K562 (cell line): ENCODE results near the gene MFN1. TPM values are rescaled to one million over a fixed set of nuclear protein-coding genes. Genes with fewer than 3 reads are reported as not detected.

Experiments
- ARID3A ChIP-seq: IDR thresholded peaks from 2 replicates; pipeline ENCODE4 v1.6.1; 2012; ENCODE audit warnings: low read depth, low read length, improper control_type of control experiment, borderline replicate concordance
- ATF2 ChIP-seq: sonication (generic); formaldehyde crosslinking; IDR thresholded peaks from 2 replicates; pipeline ENCODE4 v1.8.1; 2022; ENCODE audit warnings: missing genetic modification reagents
- BMI1 ChIP-seq: fragments of 150-350 bp; IDR thresholded peaks from 2 replicates; pipeline ENCODE4 v1.6.1; 2014; ENCODE audit warnings: low read length
- CEBPG ChIP-seq, 3 experiments: fragments of 200-800 bp in 1 of 3; sonication (Bioruptor generic) in 1 of 3; sonication (generic) in 1 of 3; formaldehyde crosslinking in 1 of 3; IDR thresholded peaks in 2 of 3; conservative IDR thresholded peaks in 1 of 3; 2 replicates each; pipeline versions ENCODE4 v1.6.1 to v1.8.0; 2016 to 2022; ENCODE audit warnings: missing compliant biosample characterization in 2 of 3, missing genetic modification characterization in 2 of 3, mild to moderate bottlenecking in 1 of 3, missing genetic modification reagents in 1 of 3
- DNMT1 ChIP-seq: fragments of 450-650 bp; IDR thresholded peaks from 2 replicates; pipeline ENCODE4 v1.6.1; 2016; ENCODE audit warnings: antibody characterized with exemption, mild to moderate bottlenecking
- GATAD2A ChIP-seq: fragments of 450-650 bp; IDR thresholded peaks from 2 replicates; pipeline ENCODE4 v1.6.1; 2017
- HCFC1 ChIP-seq: IDR thresholded peaks from 2 replicates; pipeline ENCODE4 v1.6.1; 2012; ENCODE audit warnings: low read depth, low read length, improper control_type of control experiment
- HMBOX1 ChIP-seq: sonication (generic); IDR thresholded peaks from 2 replicates; pipeline ENCODE4 v1.6.1; 2016
- HOMEZ ChIP-seq: fragments of 250-450 bp; sonication (Bioruptor Pico); IDR thresholded peaks from 2 replicates; pipeline ENCODE4 v1.4.0; 2020; ENCODE audit warnings: mild to moderate bottlenecking, moderate library complexity
- NBN ChIP-seq: fragments of 450-650 bp; IDR thresholded peaks from 2 replicates; pipeline ENCODE4 v1.6.1; 2016; ENCODE audit warnings: low read depth, mild to moderate bottlenecking
- PRPF4 ChIP-seq: fragments of 200-400 bp; formaldehyde crosslinking; IDR thresholded peaks from one replicate; pipeline ENCODE4 v1.6.1; 2017; ENCODE audit warnings: low read length, low read depth, mild to moderate bottlenecking; ENCODE audit not compliant: insufficient read depth, poor library complexity, severe bottlenecking
- SIN3B ChIP-seq: fragments of 450-650 bp; IDR thresholded peaks from 2 replicates; pipeline ENCODE4 v1.6.1; 2017; ENCODE audit warnings: low read depth, mild to moderate bottlenecking, moderate library complexity
- TCFL5 ChIP-seq: fragments of 250-450 bp; sonication (Bioruptor Pico); conservative IDR thresholded peaks from 2 replicates; pipeline ENCODE4 v1.6.1; 2021; ENCODE audit warnings: mild to moderate bottlenecking, moderate library complexity, matching md5 sums
- THRA ChIP-seq: fragments of 450-650 bp; IDR thresholded peaks from 2 replicates; pipeline ENCODE4 v1.6.1; 2017; ENCODE audit warnings: mild to moderate bottlenecking, moderate library complexity
- ZNF121 ChIP-seq: sonication (generic); formaldehyde crosslinking; conservative IDR thresholded peaks from 2 replicates; pipeline ENCODE4 v1.8.0; 2022; ENCODE audit warnings: missing genetic modification reagents
- ZNF408 ChIP-seq: fragments of 250-450 bp; sonication (Bioruptor Pico); IDR thresholded peaks from 2 replicates; pipeline ENCODE4 v1.4.0; 2020; ENCODE audit warnings: low read depth, mild to moderate bottlenecking, moderate library complexity
- ZNF449 ChIP-seq: fragments of 250-450 bp; sonication (Bioruptor Pico); IDR thresholded peaks from 2 replicates; pipeline ENCODE4 v1.8.0; 2022; ENCODE audit warnings: moderate library complexity, mild to moderate bottlenecking, inconsistent platforms
- ZNF717 ChIP-seq: fragments of 250-450 bp; sonication (Bioruptor Pico); IDR thresholded peaks from 2 replicates; pipeline ENCODE4 v1.5.0; 2021
- polyA plus RNA-seq, 8 experiments: library from polyadenylated mRNA; depleted of rRNA in 4 of 8; stranded (reverse) in 5 of 8; unstranded in 3 of 8; fragments of >200 nt; fragmentation: Nextera tagmentation in 2 of 8; fragmentation: Illumina TruSeq in 1 of 8; extraction: Ambion mirVana in 2 of 8; extraction: Trizol in 1 of 8; gene quantifications; 2 replicates each; pipeline versions ENCODE4 v1.2.1 to v1.2.3, GENCODE V29; 2011 to 2014; ENCODE audit warnings: inconsistent platforms in 1 of 8, missing spikeins in 1 of 8
- total RNA-seq, 7 experiments: library from RNA; depleted of rRNA in 6 of 7; stranded (reverse); fragments of >200 nt in 6 of 7; fragmentation: Illumina TruSeq in 2 of 7; extraction: Trizol in 2 of 7; gene quantifications; 2 replicates each; pipeline versions ENCODE4 v1.2.1 to v1.2.3, GENCODE V29; 2011 to 2021; ENCODE audit warnings: low replicate concordance in 1 of 7

MFN1 gene
- total and polyA plus RNA-seq, 9 of the 15 experiments (the other 6 are each of a cell fraction or from before 2014, with no cell fraction given): 10.5 to 42.7 (median 22.6) TPM

- no peak for TF ChIP-seq THRA
- TF ChIP-seq ZNF121 (CRISPR knock-in tag): no peak
- TF ChIP-seq GATAD2A: peak; percentile 69; the same call in 1 of the 2 replicates
- no peak for TF ChIP-seq HOMEZ (CRISPR knock-in tag)
- TF ChIP-seq PRPF4: no peak
- TF ChIP-seq ARID3A: peak; percentile 75; the same call in 1 of the 2 replicates
- TF ChIP-seq DNMT1: no peak
- TF ChIP-seq TCFL5 (CRISPR knock-in tag): no peak
- no peak for TF ChIP-seq ZNF717 (CRISPR knock-in tag)
- no peak for TF ChIP-seq BMI1
- no peak for TF ChIP-seq ZNF449 (CRISPR knock-in tag)
- TF ChIP-seq CEBPG (CRISPR knock-in tag; IDR thresholded peaks at IDR 0.05): peak; percentile 67; the same call in 1 of the 2 replicates
- peak in 1 of 2 experiments; percentile 85; a peak in 3 of 4 replicates for TF ChIP-seq CEBPG (tag; conservative IDR thresholded peaks at IDR 0.05 in 1 of 2, IDR thresholded peaks at IDR 0.05 in 1 of 2)
- TF ChIP-seq SIN3B: no peak
- TF ChIP-seq HCFC1: no peak
- TF ChIP-seq HMBOX1: no peak
- TF ChIP-seq ATF2 (CRISPR knock-in tag): no peak
- TF ChIP-seq ZNF408 (CRISPR knock-in tag): no peak
- peak; percentile 86 for TF ChIP-seq NBN
These were observed 27.8 kb downstream of the MFN1 start (continued) for GRCh38 chr3:179375091-179375999.
